ENCODE measurements around the gene EFEMP2.

EFEMP2 gene

GRCh38 chr11:65862941-65863888 lies 9.4 kb downstream of the EFEMP2 start:
- peaks cover 28% of the 10 kb centered on the region for H3K4me1 ChIP-seq (ENCODE audit: insufficient read depth, insufficient read length)
- TF ChIP-seq SUZ12 (IDR thresholded peaks at IDR 0.05; ENCODE audit: extremely low read depth, insufficient read depth, insufficient read length) (no peak), YY1 (IDR thresholded peaks at IDR 0.05; ENCODE audit: insufficient read depth, insufficient read length) (no peak), ZNF274 (IDR thresholded peaks at IDR 0.05; ENCODE audit: low read depth, low read length) (no peak)
- no peaks in the 10 kb centered on the region for H3K27me3 ChIP-seq (ENCODE audit: insufficient read depth, insufficient read length)
- DNase-seq (ENCODE audit: low read depth, low spot score) = no peak
- H3K4me3 ChIP-seq (ENCODE audit: insufficient read length, low read depth) = no peak overlapping the region
- no peaks in the 10 kb centered on the region for H3K9me3 ChIP-seq (ENCODE audit: insufficient read depth, low read length)
- peaks cover 65% of the 10 kb centered on the region for H3K36me3 ChIP-seq (ENCODE audit: insufficient read depth, insufficient read length, low read length)
- H3K9ac ChIP-seq (ENCODE audit: insufficient read length, low read depth) = no peak overlapping the region

- DNase-seq (ENCODE audit: low read depth, low spot score) = no peak
- H3K4me3 ChIP-seq (ENCODE audit: insufficient read length, low read depth) = no peak overlapping the region
- TF ChIP-seq ZNF274 (IDR thresholded peaks at IDR 0.05; ENCODE audit: low read depth, low read length) = no peak
- H3K9ac ChIP-seq (ENCODE audit: insufficient read length, low read depth) = peak overlapping the region; percentile 97
- no peaks in the 10 kb centered on the region for H3K9me3 ChIP-seq (ENCODE audit: insufficient read depth, low read length)
- H3K36me3 ChIP-seq (ENCODE audit: insufficient read depth, insufficient read length, low read length) = peaks cover 62% of the 10 kb centered on the region
- H3K27me3 ChIP-seq (ENCODE audit: insufficient read depth, insufficient read length) = no peaks in the 10 kb centered on the region
- peaks cover 28% of the 10 kb centered on the region for H3K4me1 ChIP-seq (ENCODE audit: insufficient read depth, insufficient read length)
Observed at GRCh38 chr11:65862191-65862735, 10.3 kb downstream of the EFEMP2 start.

- TF ChIP-seq SUZ12 (IDR thresholded peaks at IDR 0.05; ENCODE audit: extremely low read depth, insufficient read depth, insufficient read length) (no peak), YY1 (IDR thresholded peaks at IDR 0.05; ENCODE audit: insufficient read depth, insufficient read length) (no peak), ZNF274 (IDR thresholded peaks at IDR 0.05; ENCODE audit: low read depth, low read length) (no peak)
- H3K4me3 ChIP-seq (ENCODE audit: insufficient read length, low read depth) = peak overlapping the region; percentile 98
- DNase-seq (ENCODE audit: low read depth, low spot score) = no peak
- peak overlapping the region; percentile 97 for H3K9ac ChIP-seq (ENCODE audit: insufficient read length, low read depth)
- H3K36me3 ChIP-seq (ENCODE audit: insufficient read depth, insufficient read length, low read length) = peaks cover 64% of the 10 kb centered on the region
- H3K27me3 ChIP-seq (ENCODE audit: insufficient read depth, insufficient read length) = no peaks in the 10 kb centered on the region
- H3K4me1 ChIP-seq (ENCODE audit: insufficient read depth, insufficient read length) = peaks cover 22% of the 10 kb centered on the region
- H3K9me3 ChIP-seq (ENCODE audit: insufficient read depth, low read length) = no peaks in the 10 kb centered on the region
Observed at GRCh38 chr11:65861533-65862183, 10.9 kb downstream of the EFEMP2 start.

GRCh38 chr11:65861165-65861505 lies 11.5 kb downstream of the EFEMP2 start:
- TF ChIP-seq YY1 (IDR thresholded peaks at IDR 0.05; ENCODE audit: insufficient read depth, insufficient read length) (no peak), SUZ12 (IDR thresholded peaks at IDR 0.05; ENCODE audit: extremely low read depth, insufficient read depth, insufficient read length) (no peak), ZNF274 (IDR thresholded peaks at IDR 0.05; ENCODE audit: low read depth, low read length) (no peak)
- no peak for DNase-seq (ENCODE audit: low read depth, low spot score)
- H3K9ac ChIP-seq (ENCODE audit: insufficient read length, low read depth) = peak overlapping the region; percentile 97
- H3K27me3 ChIP-seq (ENCODE audit: insufficient read depth, insufficient read length) = no peaks in the 10 kb centered on the region
- H3K9me3 ChIP-seq (ENCODE audit: insufficient read depth, low read length) = no peaks in the 10 kb centered on the region
- peaks cover 19% of the 10 kb centered on the region for H3K4me1 ChIP-seq (ENCODE audit: insufficient read depth, insufficient read length)
- peaks cover 64% of the 10 kb centered on the region for H3K36me3 ChIP-seq (ENCODE audit: insufficient read depth, insufficient read length, low read length)
- peak overlapping the region; percentile 98 for H3K4me3 ChIP-seq (ENCODE audit: insufficient read length, low read depth)

GRCh38 chr11:65860278-65861164 lies 12.1 kb downstream of the EFEMP2 start, which contains the start of gene MUS81:
MUS81 (plus strand) TSS chr11:65860433; CDS start chr11:65860754, 321 bp downstream.
- no peaks in the 10 kb centered on the region for H3K9me3 ChIP-seq (ENCODE audit: insufficient read depth, low read length)
- peaks cover 19% of the 10 kb centered on the region for H3K4me1 ChIP-seq (ENCODE audit: insufficient read depth, insufficient read length)
- peak within 1 kb of the TSS; percentile 97 for H3K9ac ChIP-seq (ENCODE audit: insufficient read length, low read depth)
- no peaks in the 10 kb centered on the region for H3K27me3 ChIP-seq (ENCODE audit: insufficient read depth, insufficient read length)
- peak; percentile 98 for DNase-seq (ENCODE audit: low read depth, low spot score)
- peaks cover 64% of the 10 kb centered on the region for H3K36me3 ChIP-seq (ENCODE audit: insufficient read depth, insufficient read length, low read length)
- TF ChIP-seq YY1 (IDR thresholded peaks at IDR 0.05; ENCODE audit: insufficient read depth, insufficient read length) = no peak
- TF ChIP-seq ZNF274 (IDR thresholded peaks at IDR 0.05; ENCODE audit: low read depth, low read length) = no peak
- no peak for TF ChIP-seq SUZ12 (IDR thresholded peaks at IDR 0.05; ENCODE audit: extremely low read depth, insufficient read depth, insufficient read length)
- H3K4me3 ChIP-seq (ENCODE audit: insufficient read length, low read depth) = peak within 1 kb of the TSS; percentile 98

GRCh38 chr11:65859812-65860277 lies 12.8 kb downstream of the EFEMP2 start:
- peaks cover 19% of the 10 kb centered on the region for H3K4me1 ChIP-seq (ENCODE audit: insufficient read depth, insufficient read length)

More at GRCh38 chr11:65859812-65860277, 12.8 kb downstream of the EFEMP2 start:
- Histone ChIP-seq H3K4me3 (ENCODE audit: insufficient read length, low read depth) (peak overlapping the region; percentile 98), H3K27me3 (ENCODE audit: insufficient read depth, insufficient read length) (no peaks in the 10 kb centered on the region), H3K36me3 (ENCODE audit: insufficient read depth, insufficient read length, low read length) (peaks cover 64% of the 10 kb centered on the region), H3K9me3 (ENCODE audit: insufficient read depth, low read length) (no peaks in the 10 kb centered on the region), H3K9ac (ENCODE audit: insufficient read length, low read depth) (peak overlapping the region; percentile 95)
- TF ChIP-seq YY1 (IDR thresholded peaks at IDR 0.05; ENCODE audit: insufficient read depth, insufficient read length) (no peak), ZNF274 (IDR thresholded peaks at IDR 0.05; ENCODE audit: low read depth, low read length) (no peak), SUZ12 (IDR thresholded peaks at IDR 0.05; ENCODE audit: extremely low read depth, insufficient read depth, insufficient read length) (no peak)
- no peak for DNase-seq (ENCODE audit: low read depth, low spot score)
